Right cardiac atrium (tissue), 5 donors: ENCODE results near the gene TBX2. TPM values are rescaled to one million over a fixed set of nuclear protein-coding genes. Genes with fewer than 3 reads are reported as not detected.

Experiments
- ATAC-seq, 2 donors: fragments of 200-7000 bp; cut with Tn5 transposase; one replicate each; pipeline versions ENCODE4 v1.8.0 to v1.9.1; 2020; ENCODE audit warnings: moderate library complexity in 2 of 2, mild to moderate bottlenecking in 1 of 2
- DNase-seq, 3 donors: peaks; one replicate each; pipeline ENCODE4 v3.0.0-alpha.2; 2020
- H3K27ac ChIP-seq: one replicate; pipeline ENCODE4 v1.5.1; 2013; ENCODE audit warnings: mild to moderate bottlenecking, low read length, control low read depth, moderate library complexity
- H3K27me3 ChIP-seq: one replicate; pipeline ENCODE4 v1.6.1; 2013; ENCODE audit not compliant: control insufficient read depth, insufficient read depth
- H3K4me1 ChIP-seq: one replicate; pipeline ENCODE4 v1.6.1; 2013; ENCODE audit warnings: low read length; ENCODE audit not compliant: control insufficient read depth, insufficient read depth
- H3K4me3 ChIP-seq: one replicate; pipeline ENCODE4 v1.5.1; 2013; ENCODE audit warnings: low read length, control low read depth
- H3K9me3 ChIP-seq: one replicate; pipeline ENCODE4 v1.6.1; 2013; ENCODE audit warnings: low read length; ENCODE audit not compliant: control insufficient read depth
- WGBS: extraction: QIAGEN DNeasy Blood & Tissue Kit; methylation state at CpG from one replicate; pipeline ENCODE4 v1.1.7; 2013; 5-methylcytosine and 5-hydroxymethylcytosine counted together
- intact Hi-C, 4 donors: fragments of 100-400 bp; cut with DNase I; formaldehyde crosslinking; loops; one replicate each; pipeline versions ENCODE4 v1.11.0 to v1.14.0; 2022 to 2023
- polyA plus RNA-seq: library from polyadenylated mRNA; stranded (reverse); fragments of 200-250 nt; gene quantifications from one replicate; pipeline ENCODE4 v1.2.3, GENCODE V29; 2013
- total RNA-seq, 4 donors: library from RNA; stranded (reverse); fragmentation: NEBNext Ultra II Directional; extraction: Animal tissue kit (Norgen Biotek cat#: 25700); gene quantifications; one replicate each; pipeline ENCODE4 v1.2.1, GENCODE V29; 2021
- donor health status: healthy with polysubstance abuse.
- donor health status: DM: no; HTN: yes; CAD: no.
- donor health status: DM: no; HTN: no; CAD: no.
- donor health status: DM: no; HTN: yes; CAD: no; lungs with severe emphysema.
- donor health status: DM: yes; HTN: yes; CAD: no.

Gene TBX2
- total and polyA plus RNA-seq, 5 donors: 5.9 to 12.4 (median 9.5) TPM

GRCh38 chr17:61382796-61383688, 16.6 kb upstream of the TBX2 start:
- ATAC-seq (no peak), DNase-seq (no peak)
- Histone ChIP-seq H3K9me3 (no peaks in the 10 kb centered on the region), H3K27me3 (no peaks in the 10 kb centered on the region), H3K4me1 (no peaks in the 10 kb centered on the region), H3K4me3 (no peak overlapping the region), H3K27ac (no peak overlapping the region)
- intact Hi-C loops: no loop called here
- WGBS: 90% methylated on average over 16 of the region's 16 CpGs

GRCh38 chr17:61383689-61384201, 15.9 kb upstream of the TBX2 start:
- Histone ChIP-seq H3K4me1 (no peaks in the 10 kb centered on the region), H3K4me3 (no peak overlapping the region), H3K9me3 (no peaks in the 10 kb centered on the region), H3K27ac (no peak overlapping the region), H3K27me3 (no peaks in the 10 kb centered on the region)
- peak in 1 of 2 donors; percentile 12 for ATAC-seq
- intact Hi-C loops: no loop called here
- 81% methylated on average over 18 of the region's 18 CpGs for WGBS
- peak in 1 of 3 donors; percentile 55 for DNase-seq

DNA sequence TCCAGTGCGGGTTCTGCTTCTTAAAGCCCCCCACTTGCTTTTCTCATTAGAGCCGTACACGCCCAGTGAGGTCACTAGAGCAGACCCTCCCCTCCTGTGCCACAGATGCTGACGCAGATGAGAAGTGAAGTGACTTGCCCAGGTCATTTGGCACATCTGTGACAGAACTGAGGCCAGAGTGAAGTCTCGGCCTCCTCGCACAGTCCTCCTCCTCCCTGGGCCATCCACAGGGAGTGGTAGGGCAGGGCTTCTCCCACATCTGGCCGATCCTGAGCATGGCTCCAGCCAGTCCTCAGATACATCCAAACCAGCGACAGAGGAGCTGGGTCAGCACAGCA, 15.3 kb upstream of the TBX2 start:
- Histone ChIP-seq H3K27me3 (no peaks in the 10 kb centered on the region), H3K4me3 (no peak overlapping the region), H3K27ac (no peak overlapping the region), H3K9me3 (no peaks in the 10 kb centered on the region), H3K4me1 (no peaks in the 10 kb centered on the region)
- ATAC-seq (peak in 1 of 2 donors; percentile 9), DNase-seq (no peak)
- intact Hi-C loops: no loop called here
- WGBS: 78% methylated on average over 8 of the region's 8 CpGs

GRCh38 chr17:61384692-61385576, 14.7 kb upstream of the TBX2 start:
- no peak overlapping the region for H3K4me3 ChIP-seq
- intact Hi-C loops: loop anchor here in 2 of 4 donors (5.0 kb wide), 1 partner anchor 383 kb away; no protein-coding TSS in a partner anchor
- H3K27me3 ChIP-seq: no peaks in the 10 kb centered on the region
- DNase-seq: peak in 1 of 3 donors; percentile 37
- 94% methylated on average over 13 of the region's 13 CpGs for WGBS
- no peaks in the 10 kb centered on the region for H3K9me3 ChIP-seq
- no peaks in the 10 kb centered on the region for H3K4me1 ChIP-seq
- H3K27ac ChIP-seq: no peak overlapping the region
- ATAC-seq: no peak

DNA sequence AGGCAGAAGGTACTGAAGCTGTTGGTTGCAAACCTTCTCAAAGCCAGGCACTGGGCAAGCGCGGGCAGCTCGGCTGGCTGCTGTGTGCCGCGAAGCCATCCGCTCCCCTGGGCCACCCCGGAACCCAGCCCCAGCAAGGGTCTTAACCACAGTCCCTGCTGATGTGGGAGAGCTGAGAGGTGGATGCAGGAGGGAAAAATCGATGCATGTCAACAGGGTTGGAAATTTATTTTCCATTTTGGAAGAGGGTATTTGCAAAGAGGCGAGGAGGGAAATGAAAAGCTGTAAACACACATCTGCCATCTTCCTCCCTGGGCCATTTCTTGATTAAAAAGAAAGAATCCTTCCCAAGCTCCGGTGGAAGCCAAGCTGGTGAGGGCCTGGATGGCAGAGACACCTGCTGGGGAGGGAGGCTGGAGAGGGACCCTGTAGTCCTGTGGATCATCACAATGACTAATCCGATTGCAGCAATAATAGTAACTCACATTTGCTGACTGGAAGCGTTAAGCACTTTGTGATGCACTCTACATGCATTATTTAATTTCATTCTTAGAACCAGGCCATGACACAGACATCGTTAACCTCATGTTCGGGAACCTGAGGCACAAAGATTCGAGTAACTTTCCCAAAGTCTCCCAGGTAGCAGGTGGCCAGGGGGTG, 13.9 kb upstream of the TBX2 start:
- Histone ChIP-seq H3K27ac (no peak overlapping the region), H3K27me3 (no peaks in the 10 kb centered on the region), H3K9me3 (no peaks in the 10 kb centered on the region), H3K4me3 (no peak overlapping the region), H3K4me1 (no peaks in the 10 kb centered on the region)
- DNase-seq (no peak), ATAC-seq (no peak)
- 96% methylated on average over 15 of the region's 15 CpGs for WGBS
- intact Hi-C loops: loop anchor here in 2 of 4 donors (5.0 kb wide), 1 partner anchor 383 kb away; no protein-coding TSS in a partner anchor

DNA sequence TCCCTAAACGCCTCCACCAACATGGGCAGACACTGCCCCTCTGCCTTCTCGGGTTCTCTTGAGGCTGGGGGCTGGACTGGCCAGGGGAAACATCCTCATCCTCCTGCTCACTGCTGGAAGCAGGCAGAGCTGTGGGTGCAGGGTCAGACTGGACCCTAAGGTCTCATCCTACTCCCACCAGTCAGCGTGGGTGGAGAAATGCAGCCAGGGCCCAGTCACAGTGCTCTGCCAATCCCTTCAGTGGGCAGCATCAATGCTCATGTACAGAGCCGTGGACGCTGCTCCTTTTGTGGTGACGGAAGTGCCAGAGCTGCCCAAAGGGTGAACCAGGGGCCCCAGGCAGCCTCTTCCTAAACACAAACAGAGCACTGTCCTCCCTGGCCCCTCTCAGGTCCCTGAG, 13.4 kb upstream of the TBX2 start:
- 95% methylated on average over 6 of the region's 6 CpGs for WGBS
- ATAC-seq: no peak
- Histone ChIP-seq H3K27me3 (no peaks in the 10 kb centered on the region), H3K4me1 (no peaks in the 10 kb centered on the region), H3K4me3 (no peak overlapping the region), H3K9me3 (no peaks in the 10 kb centered on the region), H3K27ac (no peak overlapping the region)
- no peak for DNase-seq
- intact Hi-C loops: loop anchor here in 2 of 4 donors (5.0 kb wide), 1 partner anchor 384 kb away; no protein-coding TSS in a partner anchor

- intact Hi-C loops: loop anchor here in 2 of 4 donors (5.0 kb wide), 1 partner anchor 385 kb away; no protein-coding TSS in a partner anchor
- H3K4me3 ChIP-seq: no peak overlapping the region
- WGBS: 97% methylated on average over 8 of the region's 8 CpGs
- H3K4me1 ChIP-seq: no peaks in the 10 kb centered on the region
- ATAC-seq: no peak
- no peak overlapping the region for H3K27ac ChIP-seq
- no peaks in the 10 kb centered on the region for H3K9me3 ChIP-seq
- no peaks in the 10 kb centered on the region for H3K27me3 ChIP-seq
- DNase-seq: peak in 1 of 3 donors; percentile 26
Observed at GRCh38 chr17:61387011-61387410, 12.6 kb upstream of the TBX2 start.

GRCh38 chr17:61387511-61388305, 11.9 kb upstream of the TBX2 start:
- H3K9me3 ChIP-seq: no peaks in the 10 kb centered on the region
- no peak overlapping the region for H3K4me3 ChIP-seq
- ATAC-seq (no peak), DNase-seq (peak in 1 of 3 donors; percentile 12)
- H3K27me3 ChIP-seq: no peaks in the 10 kb centered on the region
- WGBS: 96% methylated on average over 11 of the region's 11 CpGs
- H3K4me1 ChIP-seq: no peaks in the 10 kb centered on the region
- no peak overlapping the region for H3K27ac ChIP-seq
- intact Hi-C loops: loop anchor here in 2 of 4 donors (5.0 kb wide), 1 partner anchor 385 kb away; no protein-coding TSS in a partner anchor

DNA sequence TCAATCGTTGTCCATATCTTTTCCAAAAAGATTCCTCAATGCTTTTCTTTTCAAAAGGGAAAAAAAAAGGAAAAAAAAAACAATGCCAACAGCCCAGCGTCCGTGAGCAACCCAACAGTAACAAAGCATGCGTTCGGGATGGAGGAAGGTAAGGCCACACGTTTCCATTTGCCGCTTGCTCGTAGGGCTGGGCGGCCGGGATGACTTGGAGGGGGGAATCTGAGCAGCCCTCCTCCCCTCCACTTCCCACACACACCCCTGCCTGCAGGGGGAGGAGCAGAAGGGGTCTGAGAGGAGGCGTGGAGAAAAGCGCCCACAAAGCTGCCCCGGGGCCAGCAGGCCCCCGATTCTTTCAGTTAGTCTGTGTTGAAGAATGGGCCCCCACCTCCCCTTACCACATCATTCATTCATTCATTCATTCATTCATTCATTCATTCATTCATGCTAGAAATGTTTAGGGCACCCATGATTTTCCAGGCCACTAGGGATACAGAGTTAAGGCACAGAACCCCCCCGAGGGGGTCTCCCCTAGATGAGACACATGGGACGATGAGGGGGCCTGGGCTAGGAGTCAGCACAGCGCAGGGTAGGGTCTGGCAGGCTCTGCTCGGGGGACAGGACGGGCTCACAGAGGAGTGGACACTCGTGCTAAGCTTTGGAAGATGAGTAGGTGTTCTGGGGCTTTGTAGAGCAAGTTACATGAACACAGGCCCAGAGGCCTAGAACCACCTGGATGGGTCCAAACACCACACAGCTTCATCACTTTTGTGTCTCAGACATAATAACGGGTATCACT, 10.9 kb upstream of the TBX2 start:
- Histone ChIP-seq H3K9me3 (no peaks in the 10 kb centered on the region), H3K27me3 (no peaks in the 10 kb centered on the region), H3K27ac (no peak overlapping the region), H3K4me1 (no peaks in the 10 kb centered on the region), H3K4me3 (no peak overlapping the region)
- WGBS: 91% methylated on average over 21 of the region's 21 CpGs
- ATAC-seq: no peak
- intact Hi-C loops: loop anchor here in 2 of 4 donors (5.0 kb wide), 1 partner anchor 386 kb away; no protein-coding TSS in a partner anchor
- peak in 1 of 3 donors; percentile 20 for DNase-seq
